GM19468 (cell line): ENCODE measurements around the gene DENND1A.

Experiments
- ATAC-seq: cut with Tn5 transposase; IDR thresholded peaks from one replicate; pipeline ENCODE4 v1.9.1; 2021; ENCODE audit warnings: mild to moderate bottlenecking, moderate library complexity, moderate number of reproducible peaks; ENCODE audit not compliant: unreplicated experiment; ENCODE audit errors: extremely low read depth

The DENND1A gene

DNA sequence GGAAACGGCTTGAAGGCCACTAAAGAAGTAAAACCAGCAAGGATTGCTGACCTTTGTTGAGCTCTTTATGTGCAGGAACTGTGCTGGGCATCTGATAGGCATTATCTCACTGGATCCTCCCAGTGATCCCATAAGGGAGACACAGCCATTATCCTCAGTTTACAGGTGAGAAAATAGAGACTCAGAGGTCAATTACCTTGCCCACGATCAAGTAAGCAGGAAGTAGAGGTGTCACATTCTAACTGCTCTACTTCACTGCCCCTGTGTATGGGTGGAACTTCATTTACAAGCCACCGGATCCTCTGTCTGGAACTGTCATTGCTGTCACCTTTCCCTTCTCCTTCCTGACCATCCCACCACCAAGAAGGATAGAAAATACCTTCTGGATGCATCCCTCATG is 325.1 kb downstream of the DENND1A start:
- no peak for ATAC-seq

DNA sequence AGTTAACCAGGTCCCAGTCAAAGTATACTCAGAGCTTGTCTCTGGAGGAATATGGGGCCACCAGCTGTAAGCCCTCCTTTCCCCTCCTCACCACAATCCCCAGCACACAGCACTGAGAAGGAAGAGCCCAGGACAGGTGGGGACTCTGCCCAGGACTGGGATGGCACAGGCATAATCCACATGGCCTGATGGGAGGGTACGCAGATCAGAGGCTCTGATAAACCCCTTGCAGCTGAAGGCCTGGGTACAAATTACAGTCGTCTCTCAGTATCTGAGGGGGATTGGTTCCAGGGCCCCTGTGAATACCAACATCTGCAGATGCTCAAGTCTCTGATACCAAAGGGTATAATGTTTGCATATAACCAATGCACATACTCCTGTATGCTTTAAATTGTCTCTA is 328.1 kb downstream of the DENND1A start:
- ATAC-seq: no peak

DNA sequence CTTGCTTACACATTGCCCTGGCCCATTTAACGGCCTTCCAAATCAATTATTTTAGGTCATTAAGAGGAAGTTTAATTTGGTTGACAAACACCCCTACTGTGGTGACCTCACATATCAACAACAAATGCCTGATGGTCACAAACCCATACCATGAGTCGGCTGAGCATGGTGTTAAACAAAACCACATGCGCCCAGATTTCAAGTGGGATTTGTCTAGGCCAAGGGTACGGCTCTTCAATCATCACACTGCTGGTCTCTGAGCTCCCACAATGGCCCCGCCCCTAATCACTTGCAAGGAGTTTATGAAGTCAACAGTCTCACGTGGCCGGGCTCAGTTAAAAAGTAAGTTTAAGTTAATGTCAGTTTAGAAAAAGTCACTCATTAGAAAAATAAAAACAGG is 330.1 kb downstream of the DENND1A start:
- no peak for ATAC-seq

DNA sequence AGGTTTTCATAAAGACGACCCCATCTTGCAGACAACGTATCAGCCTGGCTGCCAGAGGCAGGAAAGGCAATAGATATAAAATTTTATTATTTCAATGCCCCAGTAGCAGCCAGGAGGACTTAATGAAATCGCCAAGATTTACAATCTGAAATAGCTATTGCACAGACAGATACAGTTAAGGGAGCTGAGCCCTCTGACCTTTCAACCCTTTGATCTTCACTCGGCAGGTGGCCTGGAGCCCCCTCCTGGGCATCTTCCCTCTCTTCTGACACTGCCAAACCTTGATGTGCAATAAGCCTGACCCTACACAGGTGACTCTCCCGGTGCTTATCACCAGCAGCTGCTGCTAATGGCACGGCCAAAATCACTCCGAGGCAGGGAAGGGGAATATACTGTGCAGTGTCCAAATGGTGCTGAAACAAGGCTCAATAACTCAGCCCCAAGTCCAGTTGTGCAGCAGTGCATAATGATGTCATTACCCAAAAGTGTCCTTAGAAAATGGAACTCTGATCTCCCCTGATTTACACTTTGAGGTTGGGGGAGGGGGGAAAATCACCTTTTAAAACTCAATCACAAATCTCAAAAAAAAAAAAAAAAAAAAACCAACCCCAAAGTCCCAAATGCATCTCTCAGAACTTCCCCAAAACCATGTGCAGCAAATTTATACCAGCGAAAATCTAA is 331.9 kb downstream of the DENND1A start:
- no peak for ATAC-seq

DNA sequence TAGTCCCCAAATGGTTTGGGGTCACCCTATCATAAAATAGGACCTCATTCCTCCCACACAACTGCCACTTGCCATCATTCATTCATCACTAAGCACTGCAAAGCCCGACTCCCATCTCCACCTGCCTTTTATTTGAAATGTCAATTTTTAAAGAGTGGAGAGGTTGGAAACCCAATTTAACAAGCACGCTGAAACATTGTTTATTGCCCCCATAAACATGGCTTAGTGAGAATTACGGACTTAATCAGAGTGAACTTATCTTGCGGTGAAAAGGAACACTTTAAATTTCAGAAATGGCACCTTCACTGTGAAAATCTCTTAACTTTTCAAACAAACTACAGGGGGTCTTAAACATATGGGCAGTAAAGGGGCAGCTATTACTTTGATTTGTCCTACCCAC is 332.9 kb downstream of the DENND1A start:
- ATAC-seq: no peak

DNA sequence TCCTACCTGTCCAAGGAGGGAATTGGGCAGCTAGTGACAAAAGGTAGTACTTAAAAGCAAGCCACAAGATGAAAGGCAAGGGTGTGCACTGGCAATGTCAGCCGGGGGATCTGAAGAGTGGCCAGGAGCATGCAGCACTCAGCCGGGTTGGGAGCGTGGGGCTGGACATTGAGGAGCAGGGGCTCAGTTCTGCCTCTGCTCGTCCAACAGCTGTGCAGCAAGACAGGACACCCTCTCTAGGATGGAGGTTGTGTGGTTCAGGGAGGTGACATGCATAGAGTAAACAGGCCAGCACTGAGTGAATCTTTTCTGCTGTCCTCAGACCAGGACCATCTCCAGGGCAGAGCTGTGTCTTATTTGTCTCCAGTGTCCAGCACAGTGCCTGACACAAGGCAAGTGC is 338.6 kb downstream of the DENND1A start:
- no peak for ATAC-seq

DNA sequence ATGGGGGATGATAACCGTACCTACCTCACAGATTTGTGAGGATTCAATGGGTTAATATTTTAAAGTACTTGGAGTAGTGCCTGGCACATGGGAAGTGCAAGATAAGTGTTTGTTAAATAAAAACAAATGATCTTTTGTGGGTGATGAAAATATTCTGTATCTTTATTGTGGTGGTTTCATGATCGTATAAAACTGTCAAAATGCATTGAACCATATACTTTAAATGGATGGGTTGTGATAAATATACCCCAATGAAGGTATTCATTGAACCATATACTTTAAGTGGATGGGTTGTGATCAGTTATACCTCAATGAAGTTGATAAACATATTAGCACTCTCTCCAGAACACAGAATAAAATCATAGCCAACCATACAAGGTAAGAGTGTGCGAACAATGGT is 339.4 kb downstream of the DENND1A start:
- ATAC-seq: no peak

DNA sequence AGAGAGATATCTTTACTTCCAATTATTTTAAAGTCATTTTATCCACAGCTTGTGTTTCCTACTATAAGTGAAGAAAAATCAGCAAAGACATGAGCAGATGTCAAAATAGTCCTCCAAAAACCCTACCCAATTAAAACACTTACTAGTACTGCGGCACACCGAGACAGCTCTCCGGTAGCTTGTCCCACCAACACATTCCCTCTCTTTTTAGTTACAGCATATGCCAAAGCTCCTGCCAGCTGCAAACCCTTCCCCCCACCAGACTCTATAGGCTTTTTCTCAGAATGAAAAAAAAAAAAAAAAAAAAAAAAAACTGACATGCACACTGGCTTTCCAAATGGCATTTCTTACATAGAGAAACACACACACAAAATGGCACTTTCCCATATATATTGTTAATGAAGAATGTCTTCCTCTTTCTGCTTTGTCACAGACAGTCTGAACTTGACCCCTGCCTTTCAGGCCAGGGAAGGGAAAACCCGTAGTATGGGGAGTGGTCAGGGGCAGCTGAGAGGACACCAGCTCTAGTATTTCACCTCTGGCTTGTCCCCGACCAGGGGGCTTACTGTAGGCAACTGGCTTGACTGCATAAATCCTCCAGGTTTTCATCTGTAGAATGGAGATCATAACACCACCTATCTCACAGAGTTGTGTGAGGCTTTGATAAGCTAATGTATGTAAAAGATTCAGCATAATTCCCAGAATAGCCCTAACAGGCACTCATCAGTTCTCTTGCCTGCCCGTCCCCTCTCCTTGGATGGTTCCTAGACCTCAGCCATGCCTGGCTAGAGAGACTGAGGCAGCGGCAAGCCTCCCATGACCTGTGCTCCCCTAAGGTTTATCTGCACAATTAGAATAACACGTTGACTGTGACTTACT is 340.3 kb downstream of the DENND1A start:
- no peak for ATAC-seq

DNA sequence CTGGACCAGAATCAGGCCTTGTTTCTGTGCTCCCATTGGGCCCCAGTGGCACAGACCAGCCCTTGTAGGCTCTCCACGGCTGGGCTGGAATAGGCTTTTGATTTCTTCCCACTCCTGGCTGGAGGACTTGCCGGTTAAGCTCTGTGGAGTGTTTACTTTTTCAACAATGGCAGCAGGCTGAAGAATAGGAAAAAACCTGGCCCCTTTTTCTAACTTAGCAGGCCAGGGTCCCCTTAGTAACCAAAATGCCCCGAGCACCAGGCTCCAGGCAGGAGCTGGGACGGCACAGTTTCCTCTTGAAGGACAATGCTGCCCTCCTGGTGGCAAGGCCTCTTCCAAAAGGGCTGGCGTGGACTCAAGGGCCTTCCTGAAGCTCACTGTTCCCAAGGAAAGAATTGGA is 343.7 kb downstream of the DENND1A start:
- ATAC-seq: no peak

DNA sequence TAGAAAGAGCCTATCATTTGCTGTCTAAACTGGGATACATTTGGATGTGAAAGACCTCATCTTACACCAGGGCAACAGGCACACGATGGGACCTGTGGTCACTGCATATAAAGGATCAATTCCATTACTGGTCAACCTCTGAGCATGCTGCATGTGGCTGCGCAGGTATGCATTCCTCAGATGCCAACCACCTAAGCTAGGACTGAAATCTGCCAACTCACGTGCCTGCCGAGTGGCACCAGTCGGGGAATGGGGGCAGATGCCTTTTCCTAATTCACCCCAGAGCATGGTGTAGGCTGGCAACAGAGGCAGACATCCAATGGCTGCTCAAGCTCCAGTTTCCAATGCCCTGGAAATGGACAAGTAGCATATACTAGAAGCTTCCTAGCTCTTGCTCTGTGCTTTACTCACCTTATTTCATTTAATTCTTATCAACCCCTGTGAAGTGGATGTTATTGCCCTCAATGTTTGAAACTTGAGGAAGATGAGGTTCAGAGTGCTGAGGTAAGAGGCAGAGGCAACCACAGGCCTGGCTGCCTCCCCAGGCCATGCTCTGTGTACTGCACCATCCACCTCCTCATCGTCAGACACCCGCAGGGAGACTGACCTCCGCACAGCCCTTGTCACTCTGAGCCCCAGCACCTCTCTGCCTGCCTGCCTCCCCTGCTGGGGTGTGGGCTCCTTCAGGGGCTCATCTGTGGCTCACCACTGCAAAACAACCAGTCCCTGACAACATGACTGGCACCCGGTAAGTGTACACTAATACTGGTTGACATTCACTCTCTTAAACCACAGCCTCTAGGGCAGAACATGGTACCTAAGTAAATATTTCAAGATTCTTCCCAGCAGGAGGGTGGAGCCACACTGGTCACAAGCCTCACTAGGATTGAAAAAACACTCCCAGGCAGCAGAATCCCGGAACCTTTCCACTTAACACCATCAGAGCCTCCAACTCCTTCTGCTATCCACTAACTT is 345.4 kb downstream of the DENND1A start:
- no peak for ATAC-seq

DNA sequence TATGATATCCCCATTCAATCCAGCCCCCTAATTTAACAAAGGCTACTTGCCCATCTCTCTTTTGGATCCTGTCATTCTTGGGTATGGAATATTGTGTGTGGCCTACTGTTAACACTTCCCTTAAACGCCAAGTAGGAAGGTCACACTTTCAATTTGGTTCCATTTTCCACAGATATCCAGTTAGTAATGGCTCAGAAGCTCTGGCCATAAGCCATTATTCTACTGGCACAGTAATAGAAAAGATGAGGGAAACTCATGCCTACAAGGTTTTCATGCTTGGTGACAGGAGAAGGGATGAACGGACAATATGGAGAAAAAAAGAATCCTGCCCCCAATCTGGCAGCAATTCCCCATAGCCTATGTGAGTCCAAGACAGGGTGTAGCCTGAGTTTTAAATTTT is 346.3 kb downstream of the DENND1A start:
- no peak for ATAC-seq

DNA sequence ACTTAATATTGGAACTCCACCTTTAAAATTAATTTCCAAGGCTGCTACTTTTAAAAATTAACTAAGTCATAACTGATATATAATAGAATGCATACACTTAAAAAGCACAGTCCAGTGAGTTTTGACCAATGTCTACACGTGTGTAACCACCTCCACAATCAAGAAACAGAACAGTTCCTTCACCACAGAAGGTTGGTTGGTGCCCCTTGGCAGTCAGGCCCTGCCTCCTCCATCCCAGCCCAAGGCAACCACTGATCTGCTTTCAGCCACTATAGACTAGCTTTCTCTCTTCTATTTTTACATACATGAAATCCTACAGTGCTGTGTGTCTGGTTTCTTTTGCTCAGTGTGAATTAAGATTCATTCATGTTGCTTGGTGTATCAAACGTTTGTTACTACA is 358.7 kb downstream of the DENND1A start:
- no peak for ATAC-seq

DNA sequence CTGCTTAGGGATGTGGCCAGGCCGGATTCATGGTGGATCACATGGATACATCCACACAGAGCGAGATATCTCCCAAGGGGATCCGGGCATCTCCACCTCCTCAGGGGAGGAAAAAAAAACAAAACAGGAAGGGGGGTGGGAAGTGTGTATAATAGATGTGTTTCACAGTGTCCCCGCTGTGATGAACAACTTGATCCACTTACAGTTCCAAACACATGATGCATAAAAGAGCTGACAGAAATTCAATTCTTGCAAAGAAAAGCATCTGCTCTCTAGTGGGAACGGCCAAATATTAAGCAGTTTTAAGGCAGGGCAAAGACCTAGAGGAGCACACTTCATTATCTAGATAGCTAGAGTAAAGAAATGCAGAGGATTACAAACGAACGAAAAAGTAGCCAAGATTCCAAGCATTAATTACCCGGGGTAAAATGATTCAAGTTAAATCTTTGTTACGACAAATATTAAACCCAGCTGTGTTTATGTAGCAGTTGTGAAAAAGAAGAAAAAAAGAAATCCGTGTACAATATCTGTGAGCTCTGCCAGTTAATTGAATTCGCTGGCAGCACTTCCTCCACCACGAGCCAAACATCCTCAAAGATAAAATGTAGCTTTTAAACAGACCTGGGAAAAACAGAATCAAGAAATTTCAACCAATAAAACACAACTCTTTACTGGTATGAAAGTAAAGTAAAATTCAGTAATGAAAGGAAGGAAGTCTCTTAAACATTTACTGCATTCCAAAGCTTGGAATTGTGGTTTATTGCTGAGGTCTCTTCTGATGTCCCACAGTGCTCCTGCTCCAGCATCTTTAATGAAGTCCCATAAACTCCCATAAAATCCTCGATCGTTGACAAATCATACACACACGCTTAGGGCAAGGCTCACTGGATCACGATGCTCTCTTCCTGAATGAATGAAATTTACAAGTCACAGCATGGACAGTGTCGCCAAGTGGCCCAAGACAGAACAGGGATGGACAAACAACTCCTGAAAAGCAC is 360.9 kb downstream of the DENND1A start:
- ATAC-seq: no peak

DNA sequence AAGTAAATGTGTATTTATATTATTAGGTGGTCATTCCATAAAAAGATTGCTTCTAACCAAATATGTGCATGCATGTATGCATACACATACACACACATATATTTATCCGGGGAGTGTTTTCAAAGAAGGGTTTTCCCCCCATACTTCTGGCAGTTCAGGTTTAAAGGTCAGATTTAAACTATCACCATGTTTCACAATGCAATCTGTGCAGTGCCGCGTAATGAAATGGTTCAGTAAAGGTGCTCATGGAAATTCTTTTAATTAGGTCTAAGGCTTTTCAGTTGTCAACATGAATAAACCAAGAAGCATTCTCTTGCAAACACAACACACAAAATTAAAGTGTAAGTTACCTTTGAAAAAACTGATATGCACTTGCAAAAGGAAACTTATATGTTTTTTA is 362.9 kb downstream of the DENND1A start:
- no peak for ATAC-seq

DNA sequence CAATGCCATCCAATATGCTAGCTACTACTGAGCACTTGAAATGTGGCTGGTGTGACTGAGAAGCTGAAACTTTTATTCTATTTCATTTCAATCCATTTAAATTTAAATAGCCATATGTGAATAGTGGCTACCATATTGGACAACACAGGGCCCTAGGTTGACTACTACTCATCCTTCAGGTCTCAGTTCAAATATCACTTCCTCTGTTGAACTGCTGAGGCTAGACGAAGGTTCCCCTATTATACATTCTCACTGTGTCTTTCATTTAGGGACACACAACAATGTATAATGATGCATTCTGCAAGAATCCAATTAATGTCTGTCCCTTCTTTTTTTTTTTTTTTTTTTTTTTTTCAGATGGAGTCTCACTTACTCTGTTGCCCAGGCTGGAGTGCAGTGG is 365.3 kb downstream of the DENND1A start:
- no peak for ATAC-seq

DNA sequence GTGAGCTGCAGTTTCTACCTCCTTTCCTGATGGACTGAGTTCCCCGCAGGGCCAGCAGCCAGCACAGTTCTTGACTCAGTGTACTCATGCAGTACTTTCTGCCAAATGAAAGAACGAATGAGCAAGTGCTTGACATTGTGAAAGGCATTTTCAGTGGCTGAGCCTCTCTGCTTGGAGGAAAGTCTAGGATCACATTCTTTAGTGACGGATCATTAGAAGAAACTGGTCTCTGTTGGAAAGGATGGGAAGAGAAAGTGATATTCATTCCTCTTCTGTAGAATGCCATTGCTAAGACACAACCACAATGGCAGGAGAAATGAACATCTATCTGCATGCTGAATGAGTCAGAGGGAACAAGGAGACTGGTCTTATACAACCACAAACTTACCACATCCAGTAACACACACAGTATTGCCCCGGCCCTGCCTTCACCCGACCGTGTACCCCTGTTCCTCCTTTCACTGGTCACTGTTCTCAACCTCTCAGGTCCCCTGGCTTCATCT is 367.0 kb downstream of the DENND1A start:
- ATAC-seq: no peak

DNA sequence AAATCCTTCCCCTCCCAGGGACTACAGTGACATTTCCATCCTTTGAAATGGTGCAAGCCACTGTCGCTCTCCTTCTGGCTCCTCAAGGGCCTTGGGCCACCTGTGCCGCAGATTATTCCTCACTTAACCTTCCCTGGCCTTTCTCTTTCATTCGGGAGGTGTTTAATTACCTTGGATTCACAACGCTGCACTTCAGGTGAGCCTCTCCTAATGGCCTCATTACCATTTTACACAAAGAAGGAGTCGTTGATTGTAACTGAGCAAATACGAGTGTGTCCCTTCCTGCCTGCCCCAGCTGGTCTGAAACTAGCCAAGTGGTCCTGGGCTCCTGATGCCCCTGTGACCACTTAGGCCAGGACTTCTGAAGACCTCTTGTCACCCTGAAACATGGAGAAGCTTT is 368.9 kb downstream of the DENND1A start:
- no peak for ATAC-seq

DNA sequence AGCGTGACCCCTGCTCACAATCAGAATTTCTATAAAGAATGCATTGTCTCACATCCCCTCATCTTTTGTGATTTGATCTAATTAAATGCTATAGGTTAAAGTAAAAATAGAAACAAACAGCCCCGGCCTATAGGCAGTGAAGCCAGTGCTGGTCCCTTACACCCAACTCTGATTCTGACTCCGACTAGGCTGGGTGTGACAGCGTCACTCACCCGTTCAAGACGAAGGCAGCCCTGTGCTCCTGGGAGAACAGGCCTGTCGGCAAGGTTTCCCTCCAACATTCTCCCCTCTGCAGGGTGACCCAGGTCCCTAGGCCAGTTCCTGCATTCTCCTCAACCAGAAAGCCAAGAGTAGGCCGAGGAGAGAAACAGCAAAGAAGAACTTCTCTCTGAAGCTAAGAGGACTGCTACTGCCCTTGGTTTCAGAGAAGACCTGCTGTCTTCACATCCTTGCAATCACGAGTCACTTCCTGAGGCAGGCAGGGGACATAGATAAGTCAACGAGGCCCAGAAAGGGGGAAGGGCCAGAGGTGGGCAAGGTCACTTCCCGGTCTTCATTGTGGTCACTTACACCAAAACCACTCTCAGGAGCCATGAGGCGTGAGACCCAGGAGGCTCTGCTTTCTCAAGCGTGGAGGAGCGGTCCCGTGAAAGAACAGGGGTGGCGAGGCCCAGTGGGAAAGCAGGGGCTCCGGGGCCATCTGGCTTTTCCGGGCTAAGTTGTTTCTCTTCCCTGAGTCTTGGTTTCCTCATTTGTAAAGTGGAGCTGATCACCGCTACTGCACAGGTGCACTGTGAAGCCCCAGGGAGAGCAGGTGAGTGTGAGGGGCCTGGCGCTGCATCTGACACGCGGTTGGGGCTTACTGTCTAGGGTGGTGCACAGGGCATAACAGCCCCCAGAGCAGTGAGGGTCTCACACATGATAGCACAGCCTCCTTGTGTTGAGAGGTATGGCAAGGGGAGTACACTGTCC is 373.2 kb downstream of the DENND1A start:
- no peak for ATAC-seq
